ENCODE data around the gene MAP6. TPM values are rescaled to one million over a fixed set of nuclear protein-coding genes. Genes with fewer than 3 reads are reported as not detected.
A peak's percentile ranks its signal among the peaks of the same experiment; 100 is the strongest.

Gene MAP6
- total and polyA plus RNA-seq, 9 of the 15 experiments (the other 6 are each of a cell fraction or from before 2014, with no cell fraction given) = not detected

DNA sequence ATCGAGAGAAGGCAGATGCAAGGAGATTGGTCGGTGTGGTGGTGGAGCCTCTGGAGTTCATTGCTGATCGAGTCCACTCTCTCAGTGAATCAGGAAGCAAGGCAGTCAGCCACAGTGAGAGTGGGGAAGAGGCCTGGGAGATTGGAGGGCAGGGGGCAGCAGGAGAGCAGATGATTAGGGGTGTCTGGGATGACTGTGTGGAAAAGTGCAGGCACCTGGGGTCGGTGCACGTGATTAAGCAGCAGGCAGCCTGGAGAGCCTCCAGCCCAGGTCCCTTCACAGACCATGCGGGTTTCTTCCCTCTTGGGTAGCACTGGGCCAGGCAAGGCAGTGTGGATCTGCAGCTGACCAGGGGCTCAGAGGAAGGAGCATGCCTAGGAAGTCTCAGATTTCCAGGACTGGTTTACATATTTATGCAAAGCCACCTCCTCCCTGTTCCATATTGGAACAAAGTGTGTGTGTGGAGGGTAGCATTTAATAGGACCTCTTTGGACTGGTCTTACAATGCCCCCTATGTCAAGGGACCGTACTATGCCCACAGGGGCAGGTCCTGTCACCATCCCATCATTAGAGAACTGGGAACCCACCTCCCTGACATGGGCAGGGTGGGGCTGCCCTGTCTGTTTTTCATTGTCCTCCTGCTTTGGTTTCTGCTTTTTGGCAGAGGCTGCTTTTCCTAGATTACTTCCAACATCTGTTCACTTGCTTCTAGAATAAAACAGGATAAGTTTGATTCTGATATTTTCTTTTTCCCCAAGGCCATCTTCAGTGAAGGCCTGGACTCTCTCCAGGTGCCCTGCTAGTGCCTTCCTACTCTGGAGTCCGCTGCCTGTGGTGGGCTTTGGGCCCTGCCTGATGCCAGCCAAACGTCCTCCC, 129.1 kb downstream of the MAP6 start (continued):
- TF ChIP-seq, protein P1, sequence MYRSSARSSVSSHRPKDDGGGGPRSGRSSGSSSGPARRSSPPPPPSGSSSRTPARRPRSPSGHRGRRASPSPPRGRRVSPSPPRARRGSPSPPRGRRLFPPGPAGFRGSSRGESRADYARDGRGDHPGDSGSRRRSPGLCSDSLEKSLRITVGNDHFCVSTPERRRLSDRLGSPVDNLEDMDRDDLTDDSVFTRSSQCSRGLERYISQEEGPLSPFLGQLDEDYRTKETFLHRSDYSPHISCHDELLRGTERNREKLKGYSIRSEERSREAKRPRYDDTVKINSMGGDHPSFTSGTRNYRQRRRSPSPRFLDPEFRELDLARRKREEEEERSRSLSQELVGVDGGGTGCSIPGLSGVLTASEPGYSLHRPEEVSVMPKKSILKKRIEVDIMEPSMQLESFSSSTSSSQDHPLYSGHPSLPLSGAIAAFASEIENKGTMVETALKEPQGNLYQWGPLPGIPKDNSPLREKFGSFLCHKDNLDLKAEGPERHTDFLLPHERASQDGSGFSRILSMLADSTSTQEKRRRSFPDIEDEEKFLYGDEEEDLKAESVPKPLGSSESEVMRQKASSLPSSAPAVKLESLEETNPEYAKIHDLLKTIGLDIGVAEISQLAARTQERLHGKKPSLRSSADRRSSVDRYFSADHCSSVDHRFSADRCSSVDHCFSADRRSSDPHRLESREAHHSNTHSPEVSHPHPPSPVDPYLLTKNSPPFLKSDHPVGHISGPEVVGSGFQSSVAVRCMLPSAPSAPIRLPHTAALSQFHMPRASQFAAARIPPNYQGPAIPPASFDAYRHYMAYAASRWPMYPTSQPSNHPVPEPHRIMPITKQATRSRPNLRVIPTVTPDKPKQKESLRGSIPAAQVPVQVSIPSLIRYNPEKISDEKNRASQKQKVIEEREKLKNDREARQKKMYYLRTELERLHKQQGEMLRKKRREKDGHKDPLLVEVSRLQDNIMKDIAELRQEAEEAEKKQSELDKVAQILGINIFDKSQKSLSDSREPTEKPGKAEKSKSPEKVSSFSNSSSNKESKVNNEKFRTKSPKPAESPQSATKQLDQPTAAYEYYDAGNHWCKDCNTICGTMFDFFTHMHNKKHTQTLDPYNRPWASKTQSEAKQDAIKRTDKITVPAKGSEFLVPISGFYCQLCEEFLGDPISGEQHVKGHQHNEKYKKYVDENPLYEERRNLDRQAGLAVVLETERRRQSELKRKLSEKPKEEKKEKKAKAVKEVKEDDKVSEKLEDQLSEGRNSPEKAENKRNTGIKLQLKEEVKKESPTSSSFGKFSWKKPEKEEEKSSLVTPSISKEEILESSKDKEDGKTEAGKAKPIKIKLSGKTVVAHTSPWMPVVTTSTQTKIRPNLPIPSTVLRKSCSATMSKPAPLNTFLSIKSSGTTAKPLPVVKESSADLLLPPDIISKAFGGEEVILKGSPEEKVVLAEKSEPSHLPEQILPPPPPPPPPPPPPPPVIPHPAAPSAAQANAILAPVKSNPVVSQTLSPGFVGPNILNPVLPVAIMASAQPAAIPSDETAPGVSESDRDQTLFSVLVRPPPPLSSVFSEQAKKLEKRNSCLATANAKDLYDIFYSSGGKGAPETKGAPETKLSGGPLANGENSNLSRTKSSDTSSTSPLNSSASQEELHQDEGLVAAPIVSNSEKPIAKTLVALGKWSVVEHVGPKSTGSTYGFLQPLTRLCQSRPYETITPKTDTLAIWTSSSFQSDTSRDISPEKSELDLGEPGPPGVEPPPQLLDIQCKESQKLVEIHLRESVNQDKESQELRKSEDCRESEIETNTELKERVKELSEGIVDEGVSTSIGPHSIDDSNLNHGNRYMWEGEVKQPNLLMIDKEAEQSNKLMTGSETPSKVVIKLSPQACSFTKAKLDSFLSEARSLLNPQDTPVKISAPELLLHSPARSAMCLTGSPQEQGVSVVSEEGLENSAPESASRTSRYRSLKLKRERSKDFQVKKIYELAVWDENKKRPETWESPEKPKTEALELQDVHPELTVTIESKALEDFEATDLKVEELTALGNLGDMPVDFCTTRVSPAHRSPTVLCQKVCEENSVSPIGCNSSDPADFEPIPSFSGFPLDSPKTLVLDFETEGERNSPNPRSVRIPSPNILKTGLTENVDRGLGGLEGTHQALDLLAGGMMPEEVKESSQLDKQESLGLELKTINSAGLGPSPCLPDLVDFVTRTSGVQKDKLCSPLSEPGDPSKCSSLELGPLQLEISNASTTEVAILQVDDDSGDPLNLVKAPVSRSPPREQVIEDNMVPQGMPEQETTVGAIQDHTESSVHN (IDR thresholded peaks at IDR 0.05; ENCODE audit: borderline replicate concordance in 1 of 2, low read depth in 1 of 2) = no peak
- no peak for TF ChIP-seq NFXL1 (CRISPR knock-in tag; IDR thresholded peaks at IDR 0.05)
- TF ChIP-seq, protein P2, sequence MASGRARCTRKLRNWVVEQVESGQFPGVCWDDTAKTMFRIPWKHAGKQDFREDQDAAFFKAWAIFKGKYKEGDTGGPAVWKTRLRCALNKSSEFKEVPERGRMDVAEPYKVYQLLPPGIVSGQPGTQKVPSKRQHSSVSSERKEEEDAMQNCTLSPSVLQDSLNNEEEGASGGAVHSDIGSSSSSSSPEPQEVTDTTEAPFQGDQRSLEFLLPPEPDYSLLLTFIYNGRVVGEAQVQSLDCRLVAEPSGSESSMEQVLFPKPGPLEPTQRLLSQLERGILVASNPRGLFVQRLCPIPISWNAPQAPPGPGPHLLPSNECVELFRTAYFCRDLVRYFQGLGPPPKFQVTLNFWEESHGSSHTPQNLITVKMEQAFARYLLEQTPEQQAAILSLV (tag; IDR thresholded peaks at IDR 0.05) = no peak
- TF ChIP-seq BHLHE40 (IDR thresholded peaks at IDR 0.05; ENCODE audit: low read length) = peak; percentile 50; the same call in 1 of the 2 replicates
- TF ChIP-seq ZNF586 (CRISPR knock-in tag; conservative IDR thresholded peaks at IDR 0.05) = no peak
- TF ChIP-seq HMG20B (CRISPR knock-in tag; IDR thresholded peaks at IDR 0.05) = no peak
- TF ChIP-seq ZNF282 (CRISPR knock-in tag; IDR thresholded peaks at IDR 0.05) = no peak
- TF ChIP-seq ZNF134 (CRISPR knock-in tag; conservative IDR thresholded peaks at IDR 0.05) = no peak
- no peak for TF ChIP-seq ERF (CRISPR knock-in tag; IDR thresholded peaks at IDR 0.05)
- TF ChIP-seq, protein P3, sequence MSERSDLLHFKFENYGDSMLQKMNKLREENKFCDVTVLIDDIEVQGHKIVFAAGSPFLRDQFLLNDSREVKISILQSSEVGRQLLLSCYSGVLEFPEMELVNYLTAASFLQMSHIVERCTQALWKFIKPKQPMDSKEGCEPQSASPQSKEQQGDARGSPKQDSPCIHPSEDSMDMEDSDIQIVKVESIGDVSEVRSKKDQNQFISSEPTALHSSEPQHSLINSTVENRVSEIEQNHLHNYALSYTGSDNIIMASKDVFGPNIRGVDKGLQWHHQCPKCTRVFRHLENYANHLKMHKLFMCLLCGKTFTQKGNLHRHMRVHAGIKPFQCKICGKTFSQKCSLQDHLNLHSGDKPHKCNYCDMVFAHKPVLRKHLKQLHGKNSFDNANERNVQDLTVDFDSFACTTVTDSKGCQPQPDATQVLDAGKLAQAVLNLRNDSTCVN (CRISPR knock-in tag; IDR thresholded peaks at IDR 0.05) = 0 out of 2 replicates have a peak, but pooled peaks have one; percentile 6
- no peak for TF ChIP-seq ZNF232 (CRISPR knock-in tag; IDR thresholded peaks at IDR 0.05)
- TF ChIP-seq CBFA2T3 (IDR thresholded peaks at IDR 0.05) = peak; percentile 35; the same call in 1 of the 2 replicates
- TF ChIP-seq, protein P4, sequence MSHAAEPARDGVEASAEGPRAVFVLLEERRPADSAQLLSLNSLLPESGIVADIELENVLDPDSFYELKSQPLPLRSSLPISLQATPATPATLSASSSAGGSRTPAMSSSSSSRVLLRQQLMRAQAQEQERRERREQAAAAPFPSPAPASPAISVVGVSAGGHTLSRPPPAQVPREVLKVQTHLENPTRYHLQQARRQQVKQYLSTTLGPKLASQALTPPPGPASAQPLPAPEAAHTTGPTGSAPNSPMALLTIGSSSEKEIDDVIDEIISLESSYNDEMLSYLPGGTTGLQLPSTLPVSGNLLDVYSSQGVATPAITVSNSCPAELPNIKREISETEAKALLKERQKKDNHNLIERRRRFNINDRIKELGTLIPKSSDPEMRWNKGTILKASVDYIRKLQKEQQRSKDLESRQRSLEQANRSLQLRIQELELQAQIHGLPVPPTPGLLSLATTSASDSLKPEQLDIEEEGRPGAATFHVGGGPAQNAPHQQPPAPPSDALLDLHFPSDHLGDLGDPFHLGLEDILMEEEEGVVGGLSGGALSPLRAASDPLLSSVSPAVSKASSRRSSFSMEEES (CRISPR knock-in tag; IDR thresholded peaks at IDR 0.05) = 0 out of 2 replicates have a peak, but pooled peaks have one; percentile 4
- no peak for TF ChIP-seq ZNF436 (CRISPR knock-in tag; IDR thresholded peaks at IDR 0.05)
- no peak for TF ChIP-seq RCOR1 (IDR thresholded peaks at IDR 0.05; ENCODE audit: borderline replicate concordance in 1 of 2, low read depth in 2 of 2, low read length in 2 of 2)
- no peak for TF ChIP-seq SETDB1 (IDR thresholded peaks at IDR 0.05; ENCODE audit: low read length)

Data from K562 (cell line).